Brain microvascular endothelial cell (primary cell): ENCODE results near the gene ENOX1.
"Not testable (repeated sequence)": the region's sequence is repeated elsewhere in the genome, so short reads cannot be mapped to it uniquely, and the experiment has no call there.

ENCODE experiments used
- DNase-seq: peaks from one replicate; pipeline ENCODE4 v3.0.0-alpha.2; 2020
- H3K27ac ChIP-seq: fragments of 250-450 bp; sonication (Bioruptor Pico); 2 replicates; pipeline ENCODE4 v1.5.1; 2020; ENCODE audit warnings: mild to moderate bottlenecking, moderate library complexity
- H3K27me3 ChIP-seq: fragments of 250-450 bp; sonication (Bioruptor Pico); replicated peaks from 2 replicates; pipeline ENCODE4 v1.5.1; 2020; ENCODE audit warnings: mild to moderate bottlenecking
- H3K36me3 ChIP-seq: fragments of 250-450 bp; sonication (Bioruptor Pico); replicated peaks from 2 replicates; pipeline ENCODE4 v1.5.1; 2020; ENCODE audit warnings: mild to moderate bottlenecking
- H3K4me3 ChIP-seq: 2 replicates; pipeline ENCODE4 v1.5.1; 2011; ENCODE audit warnings: low read depth, mild to moderate bottlenecking, control low read depth, low read length, moderate library complexity
- CTCF ChIP-seq: IDR thresholded peaks from 2 replicates; pipeline ENCODE4 v1.5.1; 2011; ENCODE audit warnings: low read depth, mild to moderate bottlenecking, moderate library complexity, low read length, control low read depth, inconsistent platforms; ENCODE audit errors: missing control alignments
- in situ Hi-C: cut with HindIII; loops from 2 replicates; pipeline ENCODE4 v1.10.0; 2017; ENCODE audit warnings: low sequenced_read_pairs, low pct_ligation_motif_present

The ENOX1 gene

DNA sequence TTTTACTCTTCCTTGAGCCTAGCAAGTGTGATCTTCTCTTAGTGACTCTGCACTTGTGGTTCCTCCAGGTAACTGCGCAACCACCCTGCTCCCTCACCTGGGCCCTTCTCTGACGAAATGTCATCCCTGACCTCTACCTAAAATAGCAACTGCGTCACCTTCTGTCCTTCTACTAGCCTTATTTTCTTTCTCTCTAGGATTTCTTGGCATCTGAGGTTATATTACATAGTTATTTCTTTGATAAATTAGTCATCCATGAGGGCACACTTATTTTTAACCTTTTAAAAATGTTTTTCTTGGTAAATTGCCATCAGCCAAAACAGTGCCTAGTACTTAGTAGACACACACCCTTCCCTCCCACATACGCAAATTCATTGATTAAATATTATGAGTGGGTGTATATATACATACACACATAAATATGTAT, 355.5 kb downstream of the ENOX1 start:
- Histone ChIP-seq H3K27me3 (no peaks in the 10 kb centered on the region), H3K36me3 (no peaks in the 10 kb centered on the region), H3K4me3 (no peak overlapping the region), H3K27ac (no peak overlapping the region)
- TF ChIP-seq CTCF: no peak
- in situ Hi-C loops: no loop called here
- no peak for DNase-seq

- Histone ChIP-seq H3K27me3 (no peaks in the 10 kb centered on the region), H3K4me3 (no peak overlapping the region), H3K27ac (no peak overlapping the region), H3K36me3 (no peaks in the 10 kb centered on the region)
- in situ Hi-C loops: no loop called here
- DNase-seq: no peak
- no peak for TF ChIP-seq CTCF
These were observed 358.1 kb downstream of the ENOX1 start for GRCh38 chr13:43428545-43429296.

DNA sequence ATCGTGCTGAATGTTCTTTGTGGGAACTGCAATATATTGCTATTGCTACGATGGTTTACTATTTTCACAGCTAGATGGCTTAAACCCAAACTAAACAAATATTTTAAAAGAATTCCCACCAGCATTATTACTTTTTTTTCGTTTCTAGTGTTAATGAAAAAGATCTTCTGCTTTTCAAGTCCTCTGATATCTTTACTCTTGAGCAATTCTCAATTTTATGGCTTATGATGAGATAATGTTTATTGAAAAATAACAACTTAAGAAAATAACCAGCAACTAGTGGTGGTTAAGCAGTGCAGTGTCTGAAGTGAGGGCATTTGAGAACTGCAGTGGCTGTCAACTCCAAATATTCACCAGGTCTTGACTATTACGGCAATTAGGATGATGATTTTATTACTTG, 360.4 kb downstream of the ENOX1 start:
- in situ Hi-C loops: no loop called here

GRCh38 chr13:43425234-43425633, 361.5 kb downstream of the ENOX1 start:
- no peak overlapping the region for H3K27ac ChIP-seq
- in situ Hi-C loops: no loop called here
- H3K4me3 ChIP-seq: no peak overlapping the region
- no peaks in the 10 kb centered on the region for H3K27me3 ChIP-seq
- H3K36me3 ChIP-seq: no peaks in the 10 kb centered on the region
- DNase-seq: no peak
- no peak for TF ChIP-seq CTCF

More for the DNA sequence above, 360.4 kb downstream of the ENOX1 start:
- Histone ChIP-seq H3K36me3 (no peaks in the 10 kb centered on the region), H3K27ac (no peak overlapping the region), H3K4me3 (no peak overlapping the region), H3K27me3 (no peaks in the 10 kb centered on the region)
- DNase-seq: no peak
- TF ChIP-seq CTCF: no peak

- in situ Hi-C loops: no loop called here
- Histone ChIP-seq H3K27me3 (no peaks in the 10 kb centered on the region), H3K27ac (no peak overlapping the region), H3K36me3 (no peaks in the 10 kb centered on the region), H3K4me3 (no peak overlapping the region)
- no peak for TF ChIP-seq CTCF
- no peak for DNase-seq
These were observed 362.4 kb downstream of the ENOX1 start for GRCh38 chr13:43424412-43424811.

DNA sequence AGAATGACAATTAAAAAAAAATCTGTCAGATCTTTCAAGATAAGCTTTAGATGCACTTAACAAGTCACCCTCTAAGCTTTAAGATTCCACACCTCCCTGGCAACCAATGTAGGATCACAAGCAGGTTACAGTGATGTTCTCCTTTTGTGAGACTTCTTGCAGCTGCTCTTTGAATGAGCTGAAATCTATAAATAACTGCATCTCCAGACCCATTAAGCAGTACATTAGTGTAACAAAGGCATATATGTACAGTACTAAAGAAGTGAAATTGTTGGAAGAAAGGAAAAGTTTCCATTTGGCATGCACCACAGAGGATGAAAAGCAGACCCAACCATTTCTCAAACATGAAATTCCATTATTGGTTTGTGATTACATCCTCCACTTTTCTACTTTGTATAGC, 364.7 kb downstream of the ENOX1 start:
- in situ Hi-C loops: no loop called here
- no peak overlapping the region for H3K27ac ChIP-seq
- no peak for TF ChIP-seq CTCF
- no peak for DNase-seq
- no peaks in the 10 kb centered on the region for H3K27me3 ChIP-seq
- H3K4me3 ChIP-seq: no peak overlapping the region
- no peaks in the 10 kb centered on the region for H3K36me3 ChIP-seq

GRCh38 chr13:43416842-43417241, 369.9 kb downstream of the ENOX1 start:
- in situ Hi-C loops, DNase-seq, H3K4me3 ChIP-seq, H3K27ac ChIP-seq, H3K36me3 ChIP-seq, H3K27me3 ChIP-seq: not testable (repeated sequence)

DNA sequence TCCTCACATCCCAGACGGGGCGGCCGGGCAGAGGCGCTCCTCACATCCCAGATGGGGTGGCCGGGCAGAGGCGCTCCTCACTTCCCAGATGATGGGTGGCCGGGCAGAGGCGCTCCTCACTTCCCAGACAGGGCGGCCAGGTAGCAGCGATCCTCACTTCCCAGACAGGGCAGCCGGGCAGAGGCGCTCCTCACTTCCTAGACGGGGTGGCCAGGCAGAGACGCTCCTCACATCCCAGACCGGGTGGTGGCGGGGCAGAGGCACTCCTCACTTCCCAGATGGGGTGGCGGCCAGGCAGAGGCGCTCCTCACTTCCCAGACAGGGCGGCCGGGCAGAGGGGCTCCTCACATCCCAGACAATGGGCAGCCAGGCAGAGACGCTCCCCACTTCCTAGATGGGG, 370.4 kb downstream of the ENOX1 start:
- H3K4me3 ChIP-seq, H3K36me3 ChIP-seq, H3K27me3 ChIP-seq, DNase-seq, in situ Hi-C loops, H3K27ac ChIP-seq: not testable (repeated sequence)
